ENCODE results near the gene PMF1.
"Not testable (repeated sequence)": the region's sequence is repeated elsewhere in the genome, so short reads cannot be mapped to it uniquely, and the experiment has no call there.

PMF1 gene, protein sequence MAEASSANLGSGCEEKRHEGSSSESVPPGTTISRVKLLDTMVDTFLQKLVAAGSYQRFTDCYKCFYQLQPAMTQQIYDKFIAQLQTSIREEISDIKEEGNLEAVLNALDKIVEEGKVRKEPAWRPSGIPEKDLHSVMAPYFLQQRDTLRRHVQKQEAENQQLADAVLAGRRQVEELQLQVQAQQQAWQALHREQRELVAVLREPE

GRCh38 chr1:156212833-156213643 lies at the start of gene PMF1:
PMF1 (plus strand) TSS chr1:156213007; CDS start chr1:156213016, 9 bp downstream.
- DNase-seq (ENCODE audit: low read depth): peak; percentile 89

DNA sequence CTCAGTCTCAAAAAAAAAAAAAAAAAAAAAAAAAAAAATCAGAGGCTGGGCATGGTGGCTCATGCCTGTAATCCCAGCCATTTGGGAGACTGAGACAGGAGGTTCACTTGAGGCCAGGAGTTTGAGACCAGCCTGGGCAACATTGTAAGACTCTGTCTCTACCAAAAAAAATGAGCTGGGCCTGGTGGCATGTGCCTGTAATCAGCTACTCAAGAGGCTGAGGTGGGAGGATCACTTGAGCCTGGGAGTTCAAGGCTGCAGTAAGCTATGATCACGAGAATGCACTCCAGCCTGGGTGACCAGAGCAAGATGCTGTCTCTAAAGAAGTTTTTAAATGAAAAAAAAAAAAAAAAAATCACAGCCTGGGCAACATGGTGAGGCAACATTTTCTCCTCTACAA lies 49.1 kb upstream of the PMF1 start:
- no peak for DNase-seq (ENCODE audit: low read depth)

DNA sequence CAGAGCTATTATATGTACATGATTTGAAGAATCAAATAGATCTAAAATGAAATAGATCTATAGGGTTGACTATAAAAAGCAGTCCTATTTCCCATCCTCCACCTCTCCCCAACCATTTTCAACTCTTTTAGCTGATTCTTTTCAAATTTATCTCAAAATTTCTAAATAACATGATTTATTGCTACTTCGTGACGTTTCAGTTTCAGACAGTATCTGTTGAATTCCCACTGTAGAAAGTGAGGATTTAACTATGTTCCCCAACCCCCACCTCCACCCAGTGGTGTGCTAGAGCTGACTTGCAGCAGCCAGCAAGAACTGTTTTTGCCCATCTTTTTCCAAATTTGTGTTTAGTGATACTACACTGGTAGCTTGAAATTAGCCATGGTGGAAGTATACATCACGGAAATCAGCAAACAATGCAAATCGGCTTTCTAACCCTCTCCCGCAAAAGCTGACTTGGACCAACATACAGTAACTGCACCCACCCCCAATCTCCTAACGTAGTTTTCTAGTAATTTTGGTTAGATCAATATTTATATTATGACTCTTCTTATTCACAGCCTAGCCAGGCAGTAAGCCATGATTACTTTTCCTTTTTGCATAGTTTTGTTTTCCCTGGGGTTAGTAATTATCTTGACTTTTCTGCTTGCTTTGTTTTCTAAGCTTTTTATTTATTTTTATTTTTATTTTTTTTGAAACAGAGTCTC lies 48.5 kb upstream of the PMF1 start:
- DNase-seq (ENCODE audit: low read depth): no peak

DNA sequence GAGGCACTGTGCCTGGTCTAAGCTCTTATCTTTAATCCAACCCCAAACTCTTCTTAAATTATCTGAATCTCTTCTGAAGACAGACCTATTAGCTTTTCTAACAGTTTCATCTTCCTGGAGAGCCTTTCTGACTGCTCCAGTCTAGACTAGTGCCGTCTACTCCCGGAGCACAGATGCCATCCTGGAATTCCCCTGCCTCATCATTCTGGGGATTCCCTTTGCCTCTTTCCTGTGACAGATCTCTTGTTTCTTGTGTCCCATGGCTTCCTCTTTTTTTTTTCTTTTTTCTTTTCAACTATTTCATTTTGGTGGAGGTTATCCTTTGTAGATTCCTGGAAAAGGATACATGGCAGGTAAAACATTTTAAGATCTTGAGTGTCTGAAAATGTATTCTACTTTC lies 47.7 kb upstream of the PMF1 start:
- DNase-seq (ENCODE audit: low read depth): no peak

GRCh38 chr1:156167536-156167935 lies 45.3 kb upstream of the PMF1 start:
- DNase-seq (ENCODE audit: low read depth): no peak

DNA sequence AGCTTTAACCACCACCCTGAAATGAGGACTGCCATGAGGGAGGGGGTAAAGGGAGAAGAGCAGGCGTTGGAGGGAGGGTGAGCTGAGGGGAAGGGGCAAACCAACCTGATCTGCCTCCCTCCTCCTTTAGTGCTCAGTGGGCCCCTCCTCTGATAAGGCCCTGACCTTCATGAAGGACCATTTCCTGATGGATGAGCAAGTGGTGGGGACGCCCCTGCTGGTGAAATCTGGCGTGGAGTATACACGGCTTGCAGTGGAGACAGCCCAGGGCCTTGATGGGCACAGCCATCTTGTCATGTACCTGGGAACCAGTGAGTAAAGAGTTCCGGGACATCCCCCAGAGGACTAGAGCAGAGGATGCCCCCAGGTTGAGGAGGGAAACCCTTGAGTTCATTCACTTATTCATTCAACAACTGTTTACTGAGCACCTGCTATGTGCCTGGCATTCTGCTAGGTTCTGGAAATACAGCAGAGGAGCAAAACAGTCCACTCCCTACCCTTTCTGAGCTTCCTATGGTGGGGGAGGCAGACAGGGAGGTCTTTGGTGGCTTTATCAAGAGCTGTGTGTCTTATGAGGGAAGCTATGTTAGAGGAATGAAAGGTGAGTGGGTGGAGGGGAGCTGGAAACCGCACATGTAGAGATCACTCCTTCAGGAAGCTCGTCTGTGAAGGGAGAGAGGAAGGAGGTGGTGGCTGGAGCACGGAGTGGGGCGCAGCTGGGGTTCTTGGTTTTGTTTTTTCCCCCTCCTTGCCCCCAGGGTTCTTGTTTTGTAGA lies 39.9 kb upstream of the PMF1 start:
- DNase-seq (ENCODE audit: low read depth): no peak

DNA sequence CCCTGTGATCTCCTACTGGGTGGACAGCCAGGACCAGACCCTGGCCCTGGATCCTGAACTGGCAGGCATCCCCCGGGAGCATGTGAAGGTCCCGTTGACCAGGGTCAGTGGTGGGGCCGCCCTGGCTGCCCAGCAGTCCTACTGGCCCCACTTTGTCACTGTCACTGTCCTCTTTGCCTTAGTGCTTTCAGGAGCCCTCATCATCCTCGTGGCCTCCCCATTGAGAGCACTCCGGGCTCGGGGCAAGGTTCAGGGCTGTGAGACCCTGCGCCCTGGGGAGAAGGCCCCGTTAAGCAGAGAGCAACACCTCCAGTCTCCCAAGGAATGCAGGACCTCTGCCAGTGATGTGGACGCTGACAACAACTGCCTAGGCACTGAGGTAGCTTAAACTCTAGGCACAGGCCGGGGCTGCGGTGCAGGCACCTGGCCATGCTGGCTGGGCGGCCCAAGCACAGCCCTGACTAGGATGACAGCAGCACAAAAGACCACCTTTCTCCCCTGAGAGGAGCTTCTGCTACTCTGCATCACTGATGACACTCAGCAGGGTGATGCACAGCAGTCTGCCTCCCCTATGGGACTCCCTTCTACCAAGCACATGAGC lies 36.1 kb upstream of the PMF1 start:
- DNase-seq (ENCODE audit: low read depth): no peak

- DNase-seq (ENCODE audit: low read depth): no peak
Measured at GRCh38 chr1:156177919-156178654, 34.7 kb upstream of the PMF1 start.

DNA sequence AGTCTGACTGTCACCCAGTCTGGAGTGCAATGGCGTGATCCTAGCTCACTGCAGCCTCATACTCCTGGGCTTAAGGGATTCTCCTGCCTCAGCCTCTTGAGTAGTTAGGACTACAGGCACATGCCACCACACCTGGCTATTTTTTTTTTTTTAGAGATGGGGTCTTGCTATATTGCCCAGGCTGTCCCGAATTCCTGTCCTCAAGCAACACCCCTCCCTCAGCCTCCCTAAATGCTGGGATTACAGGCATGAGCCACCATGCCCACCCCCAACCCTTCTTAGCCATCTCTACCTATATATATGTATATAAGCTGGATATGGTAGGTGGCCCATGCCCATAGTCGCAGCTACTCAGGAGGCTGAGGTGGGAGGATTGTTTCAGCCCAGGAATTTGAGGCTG lies 32.3 kb upstream of the PMF1 start:
- no peak for DNase-seq (ENCODE audit: low read depth)

DNA sequence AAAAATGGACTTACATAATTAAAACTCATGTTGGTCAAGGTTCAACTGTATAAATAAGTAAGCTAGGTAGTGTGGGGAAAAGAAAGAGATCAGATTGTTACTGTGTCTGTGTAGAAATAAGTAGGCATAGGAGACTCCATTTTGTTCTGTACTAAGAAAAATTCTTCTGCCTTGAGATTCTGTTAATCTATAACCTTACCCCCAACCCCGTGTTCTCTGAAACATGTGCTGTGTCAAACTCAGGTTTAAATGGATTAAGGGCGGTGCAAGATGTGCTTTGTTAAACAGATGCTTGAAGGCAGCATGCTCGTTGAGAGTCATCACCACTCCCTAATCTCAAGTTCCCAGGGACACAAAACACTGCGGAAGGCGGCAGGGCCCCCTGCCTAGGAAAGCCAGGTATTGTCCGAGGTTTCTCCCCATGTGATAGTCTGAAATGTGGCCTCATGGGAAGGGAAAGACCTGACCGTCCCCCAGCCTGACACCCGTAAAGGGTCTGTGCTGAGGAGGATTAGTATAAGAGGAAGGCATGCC lies 31.3 kb upstream of the PMF1 start:
- not testable (repeated sequence) for DNase-seq (ENCODE audit: low read depth)

GRCh38 chr1:156182010-156182779 lies 30.6 kb upstream of the PMF1 start:
- DNase-seq (ENCODE audit: low read depth): not testable (repeated sequence)

GRCh38 chr1:156186347-156187177 lies 26.2 kb upstream of the PMF1 start:
- not testable (repeated sequence) for DNase-seq (ENCODE audit: low read depth)

DNA sequence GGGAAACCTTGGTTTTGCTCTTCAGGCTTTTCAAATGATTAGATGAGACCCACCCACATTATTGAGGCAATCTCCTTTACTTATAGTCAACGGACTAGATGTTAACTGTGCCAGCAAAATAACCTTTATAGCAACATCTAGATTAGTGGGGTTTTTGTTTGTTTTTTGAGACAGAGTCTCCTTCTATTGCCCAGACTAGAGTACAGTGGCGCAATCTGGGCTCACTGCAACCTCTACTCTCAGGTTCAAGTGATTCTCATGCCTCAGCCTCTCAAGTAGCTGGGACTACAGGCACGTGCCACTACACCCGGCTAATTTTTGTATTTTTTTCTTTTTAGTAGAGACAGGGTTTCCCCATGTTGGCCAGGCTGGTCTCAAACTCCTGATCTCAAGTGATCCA lies 22.5 kb upstream of the PMF1 start:
- not testable (repeated sequence) for DNase-seq (ENCODE audit: low read depth)

- DNase-seq (ENCODE audit: low read depth): no peak
Measured at GRCh38 chr1:156191292-156191964, 21.4 kb upstream of the PMF1 start.

- DNase-seq (ENCODE audit: low read depth): no peak
Measured at GRCh38 chr1:156193208-156193487, 19.7 kb upstream of the PMF1 start.

GRCh38 chr1:156193488-156194299 lies 19.1 kb upstream of the PMF1 start, which contains the start of gene SLC25A44:
SLC25A44 (plus strand) TSS chr1:156194104; CDS start chr1:156199848, 5,744 bp downstream.
- peak; percentile 91 for DNase-seq (ENCODE audit: low read depth)

- DNase-seq (ENCODE audit: low read depth): no peak
Measured at GRCh38 chr1:156194300-156194652, 18.5 kb upstream of the PMF1 start.

DNA sequence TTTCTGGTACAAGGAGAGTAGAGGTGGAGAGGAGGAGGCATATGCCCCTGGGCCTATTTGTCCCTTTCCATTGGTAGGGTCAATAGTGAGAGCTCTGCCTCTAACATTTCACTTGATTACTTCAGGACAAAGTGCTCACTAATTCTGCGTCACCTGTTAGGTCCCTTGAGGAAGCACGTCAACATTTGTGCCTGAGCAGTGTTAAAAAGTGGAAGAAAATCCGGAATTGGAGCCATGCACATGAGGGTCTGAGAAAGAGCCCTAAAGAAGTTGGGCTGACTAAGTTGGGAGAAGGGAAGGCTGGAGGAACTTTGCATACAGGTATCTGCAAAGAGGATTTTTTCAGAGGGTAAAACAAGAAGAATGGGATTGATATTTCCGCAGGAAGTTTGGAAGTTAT lies 17.0 kb upstream of the PMF1 start:
- DNase-seq (ENCODE audit: low read depth): no peak
